Epithelial cell of esophagus (primary cell): Measurements from ENCODE around the gene RILPL2.
A peak's percentile ranks its signal among the peaks of the same experiment; 100 is the strongest.

Source experiments
- DNase-seq: peaks from one replicate; pipeline ENCODE4 v3.0.0; 2010; ENCODE audit warnings: low read depth
- H3K4me3 ChIP-seq: 2 replicates; pipeline ENCODE4 v1.5.1; 2011; ENCODE audit warnings: mild to moderate bottlenecking, low read length, control low read depth
- TF ChIP-seq, protein P1 (sequence below): IDR thresholded peaks from 2 replicates; pipeline ENCODE4 v1.5.1; 2011; ENCODE audit warnings: low read depth, mild to moderate bottlenecking, low read length, control low read depth, inconsistent platforms; ENCODE audit not compliant: insufficient read depth; ENCODE audit errors: missing control alignments

RILPL2 gene

DNA sequence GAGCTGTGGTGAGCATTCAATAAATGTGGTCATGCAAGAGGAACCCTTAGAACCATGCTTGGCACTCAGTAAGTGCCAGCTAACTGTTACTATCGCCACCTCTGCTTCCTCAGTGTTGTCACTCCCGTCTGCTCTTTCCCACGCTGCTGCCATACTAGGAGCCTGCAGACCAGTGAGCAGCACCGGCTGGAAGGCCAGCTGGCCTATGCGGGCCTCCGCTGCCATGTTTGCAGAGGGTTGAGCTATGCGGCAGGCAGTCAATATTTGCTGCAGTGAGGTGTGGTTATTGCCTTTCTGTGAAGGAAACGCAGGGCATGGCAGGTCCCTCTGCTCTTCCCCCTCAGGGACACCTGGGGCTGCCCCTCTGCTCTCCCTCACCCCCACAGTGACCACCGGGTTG lies 39.5 kb downstream of the RILPL2 start:
- no peak for DNase-seq
- TF ChIP-seq, protein P1, sequence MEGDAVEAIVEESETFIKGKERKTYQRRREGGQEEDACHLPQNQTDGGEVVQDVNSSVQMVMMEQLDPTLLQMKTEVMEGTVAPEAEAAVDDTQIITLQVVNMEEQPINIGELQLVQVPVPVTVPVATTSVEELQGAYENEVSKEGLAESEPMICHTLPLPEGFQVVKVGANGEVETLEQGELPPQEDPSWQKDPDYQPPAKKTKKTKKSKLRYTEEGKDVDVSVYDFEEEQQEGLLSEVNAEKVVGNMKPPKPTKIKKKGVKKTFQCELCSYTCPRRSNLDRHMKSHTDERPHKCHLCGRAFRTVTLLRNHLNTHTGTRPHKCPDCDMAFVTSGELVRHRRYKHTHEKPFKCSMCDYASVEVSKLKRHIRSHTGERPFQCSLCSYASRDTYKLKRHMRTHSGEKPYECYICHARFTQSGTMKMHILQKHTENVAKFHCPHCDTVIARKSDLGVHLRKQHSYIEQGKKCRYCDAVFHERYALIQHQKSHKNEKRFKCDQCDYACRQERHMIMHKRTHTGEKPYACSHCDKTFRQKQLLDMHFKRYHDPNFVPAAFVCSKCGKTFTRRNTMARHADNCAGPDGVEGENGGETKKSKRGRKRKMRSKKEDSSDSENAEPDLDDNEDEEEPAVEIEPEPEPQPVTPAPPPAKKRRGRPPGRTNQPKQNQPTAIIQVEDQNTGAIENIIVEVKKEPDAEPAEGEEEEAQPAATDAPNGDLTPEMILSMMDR, result no peak
- H3K4me3 ChIP-seq, result no peak overlapping the region

DNA sequence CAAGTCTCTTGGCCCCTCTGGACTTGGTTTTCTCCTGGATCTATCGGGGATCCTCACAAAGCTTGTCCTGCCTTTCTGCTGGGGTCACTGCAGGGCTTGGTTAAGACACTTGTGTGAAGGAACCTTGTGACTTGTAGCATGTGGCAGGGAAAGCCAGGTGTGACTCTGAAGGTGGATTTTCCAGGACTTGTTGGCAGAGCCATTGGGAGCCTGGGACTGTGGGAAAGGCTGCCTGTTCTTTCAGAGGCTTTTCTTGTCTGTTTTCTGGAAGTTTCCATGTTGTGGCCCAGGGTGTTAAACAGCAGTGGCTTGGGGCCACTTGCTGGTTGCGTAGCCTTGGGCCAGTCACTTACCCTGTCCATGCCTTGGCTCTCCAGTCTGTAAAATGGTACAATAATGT lies 39.9 kb downstream of the RILPL2 start:
- no peak for DNase-seq
- TF ChIP-seq, protein P1, result no peak
- H3K4me3 ChIP-seq, result no peak overlapping the region

DNA sequence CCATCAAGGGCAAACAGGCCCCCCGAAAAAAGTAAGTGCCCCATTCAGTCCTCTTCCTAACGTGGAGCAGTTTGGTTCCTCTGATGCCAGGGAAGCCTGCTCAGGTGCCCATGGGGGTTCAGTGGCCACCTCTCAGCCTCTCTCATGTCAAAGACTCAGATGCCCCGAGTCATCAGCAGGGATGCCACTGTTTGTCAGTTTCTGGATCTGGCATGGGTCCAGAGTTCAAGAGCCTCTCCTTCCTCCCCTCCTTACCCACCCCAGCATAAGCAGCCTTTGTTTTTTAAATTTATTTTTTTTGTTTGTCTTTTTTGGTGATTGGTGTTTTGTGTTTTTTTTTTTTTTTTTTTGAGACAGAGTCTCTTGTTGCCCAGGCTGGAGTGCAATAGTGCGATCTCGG lies 41.2 kb downstream of the RILPL2 start:
- no peak for DNase-seq
- TF ChIP-seq, protein P1, result no peak
- no peak overlapping the region for H3K4me3 ChIP-seq

DNA sequence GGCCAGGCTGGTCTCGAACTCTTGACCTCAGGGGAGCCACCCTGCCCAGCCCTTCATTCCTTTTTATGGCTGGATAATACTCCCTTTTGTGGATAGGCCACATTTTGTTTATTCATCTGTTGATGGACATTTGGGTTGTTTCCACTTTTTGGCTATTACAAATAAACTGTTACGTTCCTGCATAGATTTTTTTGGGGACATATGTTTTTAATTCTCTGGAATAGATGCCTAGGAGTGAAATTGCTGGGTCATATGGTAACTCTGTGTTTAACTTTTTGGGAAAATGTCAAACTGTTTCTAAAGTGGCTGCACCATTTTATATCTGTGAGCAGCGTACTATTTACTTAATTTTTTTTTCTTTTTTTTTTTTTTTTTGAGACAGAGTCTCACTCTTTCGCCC lies 42.7 kb downstream of the RILPL2 start:
- TF ChIP-seq, protein P1, result no peak
- DNase-seq, result no peak
- H3K4me3 ChIP-seq, result no peak overlapping the region

DNA sequence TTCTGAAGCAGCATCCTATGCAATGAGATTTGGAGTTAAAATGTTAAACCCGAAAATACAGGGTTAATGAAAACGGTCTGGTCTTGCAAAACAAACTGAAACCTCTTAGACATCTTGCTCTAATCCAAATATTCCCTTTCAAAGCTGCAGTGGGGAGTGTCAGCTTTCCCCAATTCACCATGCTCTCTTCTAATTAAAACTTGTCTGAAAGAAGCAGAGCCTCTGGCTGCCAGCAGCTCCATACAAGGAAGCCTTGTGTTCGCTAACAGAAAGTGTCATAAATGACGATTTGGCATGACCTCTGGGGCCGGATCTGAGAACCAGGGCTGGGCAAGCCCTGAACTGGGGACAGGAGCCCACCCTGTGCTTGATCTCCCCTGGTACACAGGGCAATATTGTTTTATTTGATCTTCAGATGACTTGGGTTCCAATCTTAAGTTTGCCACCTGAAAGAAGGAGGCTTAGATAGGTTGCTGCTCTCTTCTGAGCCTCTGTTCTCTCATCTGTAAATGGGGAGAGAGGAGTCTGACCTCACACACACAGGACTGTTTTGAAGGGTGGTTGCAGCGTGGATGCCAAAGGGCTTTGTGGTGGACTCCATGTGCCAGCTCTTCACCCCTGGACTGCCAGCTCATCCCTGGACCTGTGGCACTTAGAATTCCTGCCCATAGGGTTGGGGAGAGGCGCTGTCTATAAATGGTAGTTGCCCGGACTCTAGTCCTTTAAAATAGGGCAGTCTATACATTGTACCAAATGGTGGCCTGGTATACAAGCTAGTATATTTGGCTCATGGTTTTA lies 44.7 kb downstream of the RILPL2 start:
- no peak overlapping the region for H3K4me3 ChIP-seq
- TF ChIP-seq, protein P1, result no peak
- DNase-seq, result no peak

DNA sequence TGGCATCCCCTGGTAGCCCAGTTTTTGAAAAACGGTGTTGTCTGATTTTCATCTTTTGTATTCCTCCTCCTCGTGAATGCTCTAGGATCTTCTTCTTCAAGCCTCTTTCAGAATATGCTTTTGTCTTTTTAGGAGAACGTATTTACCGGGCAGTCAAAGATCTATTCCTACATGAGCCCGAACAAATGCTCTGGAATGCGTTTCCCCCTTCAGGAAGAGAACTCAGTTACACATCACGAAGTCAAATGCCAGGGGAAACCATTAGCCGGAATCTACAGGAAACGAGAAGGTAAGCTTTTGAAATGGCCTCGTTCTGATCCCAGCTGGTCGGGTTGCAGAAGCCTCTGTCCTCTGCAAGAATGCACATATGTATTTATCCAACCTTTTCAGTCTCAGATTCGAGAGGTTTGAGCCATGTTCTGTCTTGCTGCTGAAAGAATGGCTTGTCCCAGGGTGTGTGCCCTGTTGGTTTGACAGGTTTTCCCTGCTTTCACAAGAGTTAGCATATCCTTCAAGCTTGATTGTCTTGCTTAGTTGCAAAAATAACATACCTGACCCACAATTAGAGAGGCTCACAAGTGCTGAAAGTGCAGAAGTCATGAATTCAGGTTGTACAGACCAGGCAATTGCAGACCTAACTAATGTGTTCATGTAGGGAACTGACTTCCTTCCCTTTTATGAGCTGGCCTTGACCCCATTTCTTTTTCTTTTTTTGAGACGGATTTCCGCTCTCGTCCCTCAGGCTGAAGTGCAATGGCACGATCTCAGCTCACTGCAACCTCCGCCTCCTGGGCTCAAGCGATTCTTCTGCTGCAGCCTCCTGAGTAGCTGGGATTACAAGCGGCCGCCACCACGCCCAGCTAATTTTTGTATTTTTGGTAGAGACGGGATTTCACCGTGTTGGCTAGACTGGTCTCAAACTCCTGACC lies 45.7 kb downstream of the RILPL2 start:
- TF ChIP-seq, protein P1, result peak; percentile 6
- peak; percentile 74 for DNase-seq
- H3K4me3 ChIP-seq, result peak overlapping the region; percentile 60
